Upper lobe of left lung (tissue), 6 donors: ENCODE data around the gene KAZN. TPM values are rescaled to one million over a fixed set of nuclear protein-coding genes. Genes with fewer than 3 reads are reported as not detected.
A peak's percentile ranks its signal among the peaks of the same experiment; 100 is the strongest.

Experiments used
- ATAC-seq, 2 donors: fragments of 200-7000 bp; cut with Tn5 transposase; one replicate each; pipeline ENCODE4 v1.9.1; 2022; ENCODE audit warnings: mild to moderate bottlenecking in 2 of 2, moderate library complexity in 2 of 2; ENCODE audit not compliant: low FRiP score in 2 of 2
- DNase-seq, 2 donors: peaks; one replicate each; pipeline ENCODE4 v3.0.0-alpha.2; 2019 to 2020
- H3K27ac ChIP-seq, 4 donors: fragments of 200-600 bp; sonication (generic); one replicate each; pipeline ENCODE4 v1.5.1; 2016 to 2019
- H3K27me3 ChIP-seq, 4 donors: fragments of 200-600 bp; sonication (generic); one replicate each; pipeline ENCODE4 v1.5.1; 2017 to 2019
- H3K36me3 ChIP-seq, 4 donors: fragments of 200-600 bp; sonication (generic); one replicate each; pipeline ENCODE4 v1.5.1; 2016 to 2019
- H3K4me1 ChIP-seq, 4 donors: fragments of 200-600 bp; sonication (generic); one replicate each; pipeline ENCODE4 v1.5.1; 2018 to 2019
- H3K4me3 ChIP-seq, 4 donors: fragments of 200-600 bp; sonication (generic); one replicate each; pipeline ENCODE4 v1.5.1; 2017 to 2019; ENCODE audit warnings: mild to moderate bottlenecking in 2 of 4, moderate library complexity in 1 of 4
- H3K9me3 ChIP-seq, 4 donors: fragments of 200-600 bp; sonication (generic); one replicate each; pipeline ENCODE4 v1.5.1; 2018 to 2019
- EP300 ChIP-seq, 4 donors: sonication (generic); formaldehyde crosslinking; IDR thresholded peaks; one replicate each; pipeline ENCODE4 v1.5.1; 2017; ENCODE audit warnings: antibody characterized with exemption in 4 of 4, control low read depth in 2 of 4
- POLR2A ChIP-seq, 4 donors: fragments of 450-650 bp; IDR thresholded peaks; one replicate each; pipeline ENCODE4 v1.5.1; 2016 to 2017; ENCODE audit warnings: antibody characterized with exemption in 4 of 4, mild to moderate bottlenecking in 2 of 4
- POLR2AphosphoS5 ChIP-seq, 2 donors: sonication (generic); formaldehyde crosslinking; IDR thresholded peaks; one replicate each; pipeline ENCODE4 v1.5.1; 2017; ENCODE audit warnings: antibody characterized with exemption in 2 of 2
- WGBS, 2 donors: methylation state at CpG; one replicate each; pipeline ENCODE4 v1.1.5; 2017 to 2018; 5-methylcytosine and 5-hydroxymethylcytosine counted together
- total RNA-seq, 6 donors: library from RNA; depleted of rRNA in 4 of 6; stranded (reverse); fragments of >200 nt in 4 of 6; gene quantifications; one replicate each; pipeline versions ENCODE4 v1.1.0 to v1.2.1, GENCODE V29; 2016 to 2021
- TF ChIP-seq, protein P1 (sequence below), 6 experiments: fragments of 450-650 bp in 4 of 6; fragments of 200-600 bp in 2 of 6; sonication (generic) in 2 of 6; IDR thresholded peaks; one replicate each; pipeline ENCODE4 v1.5.1; 2016 to 2019; ENCODE audit warnings: antibody characterized with exemption in 6 of 6
- donor health status: DM: no; HTN: no; CAD: no; lungs with moderate emphysema.
- donor health status: DM: no; HTN: yes; CAD: no; lungs with severe emphysema.

KAZN gene
- total RNA-seq, 6 donors from 2014 or later = 11.5 to 30.0 (median 17.6) TPM

DNA sequence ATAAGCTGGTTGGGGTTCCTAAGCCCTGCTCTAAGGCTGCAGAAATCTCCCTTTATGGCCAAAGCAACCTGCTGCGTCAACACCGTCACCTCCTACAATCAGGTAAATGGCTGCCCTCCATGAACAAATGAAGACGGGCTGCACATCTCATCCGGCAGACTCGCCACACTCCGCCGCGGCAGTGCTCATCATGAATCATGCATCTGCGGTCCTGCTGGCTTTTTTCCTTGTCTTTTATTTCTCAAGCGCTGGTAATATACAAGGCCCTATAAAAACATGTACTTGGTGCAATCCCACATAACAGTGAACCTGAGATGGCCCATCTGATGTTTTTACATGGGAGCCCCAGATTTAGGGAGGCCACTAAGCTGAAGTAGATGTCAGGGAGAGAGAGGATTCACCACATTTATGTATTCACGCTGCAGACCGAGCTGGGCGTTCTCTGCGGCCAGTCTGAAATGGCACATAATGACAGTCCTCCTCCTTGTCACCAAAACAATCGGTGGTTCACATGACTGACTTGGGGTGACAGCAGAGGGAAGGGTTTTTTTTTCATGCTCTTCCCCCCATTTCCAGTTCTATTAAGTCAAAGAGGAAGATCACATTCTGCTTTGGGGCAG is 91.6 kb downstream of the KAZN start:
- no peaks in the 10 kb centered on the region for H3K27me3 ChIP-seq
- 89 to 91% methylated on average over 15 of the region's 15 CpGs for WGBS, 2 donors
- H3K27ac ChIP-seq = no peak overlapping the region
- no peak overlapping the region for H3K4me3 ChIP-seq
- H3K9me3 ChIP-seq = no peaks in the 10 kb centered on the region
- DNase-seq = peak in 1 of 2 donors; percentile 48
- no peaks in the 10 kb centered on the region for H3K36me3 ChIP-seq
- no peak for TF ChIP-seq POLR2AphosphoS5 (IDR thresholded peaks at IDR 0.05)
- TF ChIP-seq EP300 (IDR thresholded peaks at IDR 0.05) = no peak
- TF ChIP-seq, protein P1, sequence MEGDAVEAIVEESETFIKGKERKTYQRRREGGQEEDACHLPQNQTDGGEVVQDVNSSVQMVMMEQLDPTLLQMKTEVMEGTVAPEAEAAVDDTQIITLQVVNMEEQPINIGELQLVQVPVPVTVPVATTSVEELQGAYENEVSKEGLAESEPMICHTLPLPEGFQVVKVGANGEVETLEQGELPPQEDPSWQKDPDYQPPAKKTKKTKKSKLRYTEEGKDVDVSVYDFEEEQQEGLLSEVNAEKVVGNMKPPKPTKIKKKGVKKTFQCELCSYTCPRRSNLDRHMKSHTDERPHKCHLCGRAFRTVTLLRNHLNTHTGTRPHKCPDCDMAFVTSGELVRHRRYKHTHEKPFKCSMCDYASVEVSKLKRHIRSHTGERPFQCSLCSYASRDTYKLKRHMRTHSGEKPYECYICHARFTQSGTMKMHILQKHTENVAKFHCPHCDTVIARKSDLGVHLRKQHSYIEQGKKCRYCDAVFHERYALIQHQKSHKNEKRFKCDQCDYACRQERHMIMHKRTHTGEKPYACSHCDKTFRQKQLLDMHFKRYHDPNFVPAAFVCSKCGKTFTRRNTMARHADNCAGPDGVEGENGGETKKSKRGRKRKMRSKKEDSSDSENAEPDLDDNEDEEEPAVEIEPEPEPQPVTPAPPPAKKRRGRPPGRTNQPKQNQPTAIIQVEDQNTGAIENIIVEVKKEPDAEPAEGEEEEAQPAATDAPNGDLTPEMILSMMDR (IDR thresholded peaks at IDR 0.05) = no peak
- no peak for TF ChIP-seq POLR2A (IDR thresholded peaks at IDR 0.05)
- no peak for ATAC-seq
- no peaks in the 10 kb centered on the region for H3K4me1 ChIP-seq

DNA sequence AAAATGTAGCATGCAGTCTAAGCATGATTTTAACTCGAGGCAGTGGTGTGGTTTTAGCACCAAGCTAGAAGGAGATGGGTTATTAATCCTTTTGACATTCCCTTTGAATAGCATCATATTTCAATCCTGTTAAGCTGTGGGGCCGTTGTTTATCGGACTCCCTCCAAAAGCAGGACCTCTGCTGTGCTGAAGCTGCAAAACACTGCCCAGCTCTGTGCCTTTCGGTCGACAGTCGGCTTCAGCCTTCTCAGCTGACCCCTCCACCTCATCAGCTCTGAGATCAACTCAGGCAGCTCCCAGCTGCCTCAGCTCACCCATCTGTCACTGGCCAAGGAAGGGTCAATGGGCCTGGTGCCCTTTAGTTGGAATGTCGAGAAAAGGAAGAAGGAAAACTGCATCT is 95.5 kb downstream of the KAZN start:
- no peaks in the 10 kb centered on the region for H3K4me1 ChIP-seq
- no peak for DNase-seq
- no peaks in the 10 kb centered on the region for H3K27me3 ChIP-seq
- WGBS, 2 donors = 42 to 43% methylated on average over 7 of the region's 7 CpGs
- no peak for TF ChIP-seq POLR2AphosphoS5 (IDR thresholded peaks at IDR 0.05)
- TF ChIP-seq, protein P1 (IDR thresholded peaks at IDR 0.05) = no peak
- TF ChIP-seq EP300 (IDR thresholded peaks at IDR 0.05) = no peak
- no peak for TF ChIP-seq POLR2A (IDR thresholded peaks at IDR 0.05)
- H3K4me3 ChIP-seq = no peak overlapping the region
- no peaks in the 10 kb centered on the region for H3K9me3 ChIP-seq
- H3K36me3 ChIP-seq = no peaks in the 10 kb centered on the region
- no peak overlapping the region for H3K27ac ChIP-seq
- ATAC-seq = peak in 1 of 2 donors; percentile 24

DNA sequence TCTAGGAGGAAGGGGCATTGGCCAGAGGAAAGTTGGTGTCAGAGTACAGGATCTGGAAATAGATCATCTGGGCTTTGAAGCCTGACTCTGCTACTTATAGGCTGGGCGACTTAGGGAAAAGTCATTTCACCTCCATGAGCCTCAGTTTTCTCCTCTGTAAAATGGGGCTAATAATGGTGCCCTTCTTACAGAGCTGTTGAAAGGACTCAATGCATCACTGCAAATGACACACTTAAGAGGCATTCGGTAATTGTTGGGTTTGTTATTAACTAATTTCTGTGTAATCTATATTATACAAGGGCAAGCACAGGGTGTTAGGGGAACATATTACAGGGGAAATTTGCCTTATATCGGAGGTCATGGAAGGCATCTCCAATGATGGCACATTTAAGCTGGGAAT is 96.1 kb downstream of the KAZN start:
- no peak overlapping the region for H3K27ac ChIP-seq
- H3K27me3 ChIP-seq = no peaks in the 10 kb centered on the region
- TF ChIP-seq POLR2AphosphoS5 (IDR thresholded peaks at IDR 0.05) = no peak
- no peak for TF ChIP-seq EP300 (IDR thresholded peaks at IDR 0.05)
- TF ChIP-seq POLR2A (IDR thresholded peaks at IDR 0.05) = no peak
- TF ChIP-seq, protein P1 (IDR thresholded peaks at IDR 0.05) = no peak
- no peak overlapping the region for H3K4me3 ChIP-seq
- ATAC-seq = no peak
- no peaks in the 10 kb centered on the region for H3K36me3 ChIP-seq
- H3K9me3 ChIP-seq = no peaks in the 10 kb centered on the region
- no peak for DNase-seq
- no peaks in the 10 kb centered on the region for H3K4me1 ChIP-seq
- WGBS, 2 donors = 70 to 81% methylated on average over 3 of the region's 3 CpGs

DNA sequence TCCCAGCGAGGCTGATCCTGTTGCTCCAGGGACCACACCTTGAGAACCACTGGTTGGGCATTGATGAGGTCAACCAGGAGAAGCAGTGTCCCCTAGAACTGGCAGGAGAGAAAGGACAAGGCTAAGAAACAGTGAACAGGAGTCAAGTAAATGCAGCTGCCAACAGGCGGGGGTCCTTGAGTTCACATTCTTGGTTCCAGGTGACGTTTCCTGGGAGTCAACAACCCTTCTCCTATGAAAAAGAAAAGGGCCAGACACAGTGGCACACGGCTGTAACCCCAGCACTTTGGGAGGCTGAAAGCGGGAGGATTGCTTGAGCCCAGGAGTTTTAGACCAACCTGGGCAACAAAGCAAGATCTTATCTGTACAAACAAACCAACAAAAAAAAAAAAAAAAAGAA is 98.3 kb downstream of the KAZN start:
- H3K27ac ChIP-seq = no peak overlapping the region
- no peaks in the 10 kb centered on the region for H3K27me3 ChIP-seq
- no peaks in the 10 kb centered on the region for H3K9me3 ChIP-seq
- no peak overlapping the region for H3K4me3 ChIP-seq
- ATAC-seq (no peak), DNase-seq (no peak)
- 77 to 84% methylated on average over 4 to 5 of the region's 5 CpGs for WGBS, 2 donors
- TF ChIP-seq POLR2A (IDR thresholded peaks at IDR 0.05) (no peak), EP300 (IDR thresholded peaks at IDR 0.05) (no peak), POLR2AphosphoS5 (IDR thresholded peaks at IDR 0.05) (no peak)
- TF ChIP-seq, protein P1 (IDR thresholded peaks at IDR 0.05) = no peak
- no peaks in the 10 kb centered on the region for H3K4me1 ChIP-seq
- no peaks in the 10 kb centered on the region for H3K36me3 ChIP-seq

DNA sequence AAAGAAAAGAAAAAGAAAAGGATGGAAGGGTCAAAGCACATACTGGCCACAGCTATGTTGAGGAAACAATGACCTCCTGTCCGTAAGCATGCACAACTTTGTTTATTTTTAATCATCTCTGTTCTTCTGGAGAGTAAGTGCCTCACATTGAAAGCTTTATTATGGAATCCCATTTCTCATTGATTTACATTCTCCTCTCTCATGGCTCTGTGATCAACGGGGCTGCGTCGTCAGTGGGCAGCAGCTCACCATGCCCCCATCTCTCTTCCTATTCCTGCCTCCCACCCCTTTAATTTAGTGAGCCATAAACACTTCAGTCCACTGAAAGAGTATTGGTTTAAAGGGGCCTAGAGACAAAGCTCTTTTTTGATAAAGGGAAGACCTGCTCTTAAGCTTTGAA is 98.9 kb downstream of the KAZN start:
- DNase-seq = no peak

More for the DNA sequence above, 98.9 kb downstream of the KAZN start:
- Histone ChIP-seq H3K36me3 (no peaks in the 10 kb centered on the region), H3K4me3 (no peak overlapping the region), H3K27me3 (no peaks in the 10 kb centered on the region), H3K9me3 (no peaks in the 10 kb centered on the region), H3K4me1 (no peaks in the 10 kb centered on the region), H3K27ac (no peak overlapping the region)
- TF ChIP-seq EP300 (IDR thresholded peaks at IDR 0.05) (no peak), POLR2A (IDR thresholded peaks at IDR 0.05) (no peak), POLR2AphosphoS5 (IDR thresholded peaks at IDR 0.05) (no peak)
- TF ChIP-seq, protein P1 (IDR thresholded peaks at IDR 0.05) = no peak
- WGBS, 2 donors = 59 to 69% methylated on average over 4 of the region's 4 CpGs
- no peak for ATAC-seq
